Astrocyte of the cerebellum (primary cell): Measurements from ENCODE around the gene GTPBP10.
A peak's percentile ranks its signal among the peaks of the same experiment; 100 is the strongest.

Experiments used
- DNase-seq: peaks from one replicate; pipeline ENCODE4 v3.0.0-alpha.2; 2011; ENCODE audit warnings: low read depth
- H3K4me3 ChIP-seq: 2 replicates; pipeline ENCODE4 v1.5.1; 2011; ENCODE audit warnings: mild to moderate bottlenecking, low read depth, low read length, moderate library complexity
- CTCF ChIP-seq: IDR thresholded peaks from 2 replicates; pipeline ENCODE4 v1.5.1; 2012; ENCODE audit warnings: low read length, low read depth, moderate library complexity, mild to moderate bottlenecking; ENCODE audit errors: missing control alignments
- in situ Hi-C: cut with HindIII; loops from 2 replicates; pipeline ENCODE4 v1.10.0; 2017; ENCODE audit warnings: low sequenced_read_pairs

GTPBP10 gene

GRCh38 chr7:90391488-90391887 is 45.0 kb downstream of the GTPBP10 start:
- DNase-seq = no peak
- in situ Hi-C loops = no loop called here
- no peak for TF ChIP-seq CTCF

DNA sequence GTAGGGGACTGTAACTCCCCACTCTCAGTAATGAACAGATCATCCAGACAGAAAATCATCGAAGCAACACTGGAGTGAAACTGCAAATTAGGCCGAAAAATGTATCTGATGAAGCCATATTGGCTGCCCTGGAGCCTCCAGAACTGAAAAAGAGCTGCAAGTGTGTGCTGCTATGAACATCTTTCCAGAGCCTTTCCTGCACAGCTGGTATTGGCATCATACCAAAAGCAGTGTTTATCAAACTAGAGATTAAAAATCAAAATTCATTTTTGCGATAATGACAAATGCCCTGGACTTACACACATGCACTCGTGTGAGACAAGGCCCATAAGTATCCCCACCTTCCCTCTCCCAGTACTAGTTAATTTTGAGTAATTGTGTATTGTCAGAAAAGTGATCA is 49.9 kb downstream of the GTPBP10 start:
- TF ChIP-seq CTCF = no peak

More at GRCh38 chr7:90391488-90391887, 45.0 kb downstream of the GTPBP10 start:
- no peak overlapping the region for H3K4me3 ChIP-seq

GRCh38 chr7:90401989-90402388 is 55.5 kb downstream of the GTPBP10 start:
- DNase-seq = no peak
- in situ Hi-C loops = no loop called here
- TF ChIP-seq CTCF = no peak
- no peak overlapping the region for H3K4me3 ChIP-seq

More for the DNA sequence above, 49.9 kb downstream of the GTPBP10 start:
- in situ Hi-C loops = no loop called here
- H3K4me3 ChIP-seq = no peak overlapping the region
- no peak for DNase-seq

GRCh38 chr7:90402785-90403173 is 56.3 kb downstream of the GTPBP10 start:
- in situ Hi-C loops = no loop called here
- peak overlapping the region; percentile 65 for H3K4me3 ChIP-seq
- TF ChIP-seq CTCF = no peak
- DNase-seq = no peak

DNA sequence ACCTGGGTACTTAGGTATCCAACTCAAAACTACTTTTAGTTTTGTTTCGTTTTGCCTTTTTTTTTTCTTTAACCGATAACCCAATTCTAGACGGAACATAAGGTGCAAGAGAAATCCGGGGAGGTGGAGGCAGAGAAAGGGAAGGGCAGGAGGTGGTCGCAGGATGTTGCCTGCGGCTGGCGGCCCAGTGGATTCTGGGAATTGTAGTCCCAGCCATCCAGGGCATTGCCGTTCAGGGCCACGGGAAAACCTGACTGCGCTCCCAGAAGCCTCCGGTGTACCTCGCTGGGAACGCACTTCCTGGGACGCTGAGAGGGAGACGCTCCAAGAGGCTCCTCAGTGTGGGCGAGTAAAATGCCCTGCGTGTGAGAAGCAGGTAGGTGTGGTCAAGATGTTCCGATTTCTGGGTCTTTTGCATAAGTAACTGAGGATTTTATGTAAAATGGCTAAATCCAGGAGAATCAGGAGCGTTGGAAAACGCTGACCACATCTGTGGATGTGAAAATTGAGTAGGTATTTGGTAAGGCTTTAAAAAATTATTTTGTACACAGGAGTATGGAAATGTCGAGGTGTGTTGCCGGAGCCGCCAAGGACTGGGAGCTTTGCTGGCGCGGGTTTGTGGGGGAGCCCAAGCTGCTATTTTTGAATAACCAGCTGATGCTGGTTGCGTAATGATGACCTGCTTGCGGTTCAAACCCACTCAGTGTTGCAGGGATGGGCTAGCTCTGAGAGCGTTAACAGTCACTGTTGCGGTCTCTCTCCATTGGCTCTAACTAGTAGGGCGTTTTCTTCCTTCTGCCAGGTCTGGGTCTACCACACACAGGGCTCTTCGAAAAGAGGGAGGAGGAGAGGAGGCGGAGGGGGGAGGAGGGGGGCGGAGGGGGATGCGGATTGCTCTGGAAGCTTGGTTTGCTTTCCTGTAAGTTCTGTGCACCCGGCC is 56.9 kb downstream of the GTPBP10 start, which contains the start of gene CLDN12:
Gene CLDN12 (plus strand): TSS at position 288 of the 940 bp plus-strand sequence. CDS start 9,216 bp downstream, outside the sequence.
- peak; percentile 98 for DNase-seq
- no peak for TF ChIP-seq CTCF
- peak within 1 kb of the TSS; percentile 65 for H3K4me3 ChIP-seq
- in situ Hi-C loops = no loop called here

DNA sequence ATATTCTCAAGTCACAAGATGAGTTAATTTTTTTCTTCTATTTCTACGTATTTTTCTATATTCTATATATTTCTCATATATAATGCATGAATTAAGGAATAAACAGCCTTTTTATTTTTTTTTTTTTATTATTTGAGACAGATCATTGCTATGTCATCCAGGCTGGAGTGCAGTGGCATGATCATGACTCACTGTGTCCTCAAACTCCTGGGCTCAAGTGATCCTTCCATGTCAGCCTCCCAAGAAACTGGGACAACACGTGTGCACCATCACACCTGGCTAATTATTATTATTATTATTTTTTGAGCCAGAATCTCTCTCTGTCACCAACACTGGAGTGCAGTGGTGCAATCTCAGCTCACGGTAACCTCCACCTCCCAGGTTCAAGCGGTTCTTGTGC is 58.3 kb downstream of the GTPBP10 start:
- in situ Hi-C loops = no loop called here
- TF ChIP-seq CTCF = no peak
- no peak for DNase-seq
- no peak overlapping the region for H3K4me3 ChIP-seq
